T47D (cell line): Measurements from ENCODE around the gene ARHGEF40.

ENCODE experiments used
- DNase-seq, 2 experiments: peaks; one replicate each; pipeline versions ENCODE4 v3.0.0 to v3.0.0-alpha.2; 2011 to 2012; ENCODE audit warnings: low read depth in 1 of 2, low spot score in 1 of 2
- JUND ChIP-seq: IDR thresholded peaks from 2 replicates; pipeline ENCODE4 v1.6.1; 2012; ENCODE audit warnings: low read depth
- in situ Hi-C: cut with HindIII; loops from 2 replicates; pipeline ENCODE4 v1.10.0; 2016; ENCODE audit warnings: low sequenced_read_pairs, low pct_unique_long_range_greater_than_20kb

Gene ARHGEF40

DNA sequence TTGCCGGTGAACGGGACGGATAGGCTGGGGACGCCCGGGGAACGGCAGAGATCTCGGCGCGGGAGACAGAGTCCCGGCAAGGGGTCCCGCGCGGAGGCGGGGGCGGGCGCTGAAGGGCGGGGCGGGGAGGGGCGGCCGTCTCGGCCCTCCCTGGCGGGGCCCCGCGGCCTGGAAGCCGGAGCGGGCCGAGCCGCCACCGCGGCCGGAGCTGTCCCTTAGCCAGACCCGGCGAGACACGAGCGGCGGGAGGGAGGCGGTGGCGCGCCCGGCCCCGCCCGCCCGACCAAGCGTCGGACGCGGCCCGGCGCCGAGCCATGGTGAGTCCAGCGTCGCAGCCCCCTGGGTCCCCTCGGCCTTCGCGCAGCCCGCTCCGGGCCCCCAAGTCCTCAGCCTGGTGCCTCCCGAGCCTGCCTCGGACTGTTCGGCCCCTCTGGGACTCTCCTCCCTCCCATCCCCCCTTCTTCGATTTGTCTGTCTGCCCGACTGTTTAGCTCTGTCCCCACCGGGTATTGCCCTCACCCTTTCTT, at the start of gene ARHGEF40:
TSS of gene ARHGEF40 (plus strand) at position 222 of the 527 bp plus-strand sequence. CDS start at position 315, 93 bp downstream.
- no peak for TF ChIP-seq JUND
- in situ Hi-C loops: no loop called here
- DNase-seq: peak; percentile 57

DNA sequence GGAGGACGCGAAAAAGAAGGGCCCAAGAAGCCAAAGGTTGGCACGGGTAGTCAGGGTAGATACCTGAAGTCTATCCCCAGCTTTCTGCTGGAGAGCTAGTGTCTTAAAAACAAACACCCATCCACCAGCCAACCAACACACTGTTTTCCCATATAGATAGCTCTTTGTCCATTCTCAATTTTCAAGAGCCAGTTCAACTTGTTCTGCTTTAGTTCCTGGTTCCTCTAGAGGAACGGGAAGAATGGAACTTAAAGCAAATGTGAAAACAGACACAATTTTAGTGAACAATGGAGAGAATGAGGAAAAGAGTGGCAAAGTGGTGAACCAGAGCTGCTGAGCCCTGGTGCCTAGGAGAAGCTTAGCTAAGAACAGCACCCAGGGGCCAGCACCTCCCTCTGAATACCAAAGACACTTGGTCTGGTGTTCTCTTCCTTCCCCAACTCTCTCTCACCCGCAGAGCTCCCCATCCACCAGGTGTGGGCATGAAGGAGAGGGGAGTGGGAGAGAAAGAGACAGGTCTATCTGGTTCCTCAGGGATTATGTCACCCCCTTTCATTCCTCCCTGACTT, 49.0 kb upstream of the ARHGEF40 start:
- in situ Hi-C loops: no loop called here
- no peak for TF ChIP-seq JUND
- DNase-seq: peak in 1 of 2 experiments; percentile 56

DNA sequence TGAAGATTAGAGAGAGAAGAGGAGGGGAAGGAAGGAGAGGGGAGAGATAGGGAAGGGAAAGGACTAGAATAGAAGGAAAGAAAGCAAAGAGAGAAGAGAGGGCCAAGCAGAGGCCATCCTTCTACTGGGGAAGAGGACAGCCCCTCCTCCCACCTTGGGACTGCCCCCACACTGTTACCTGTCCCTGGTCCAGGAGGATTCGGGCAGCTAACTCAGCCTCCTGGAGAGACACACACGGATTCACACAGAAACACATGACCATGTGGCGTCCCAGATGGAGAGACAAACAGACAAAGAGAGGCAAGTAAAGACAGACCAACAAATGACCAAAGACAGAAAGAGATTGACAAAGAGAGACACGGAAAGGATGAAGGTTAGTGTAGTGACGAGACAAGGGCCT, 47.4 kb upstream of the ARHGEF40 start:
- DNase-seq: no peak
- in situ Hi-C loops: no loop called here
- TF ChIP-seq JUND: no peak

DNA sequence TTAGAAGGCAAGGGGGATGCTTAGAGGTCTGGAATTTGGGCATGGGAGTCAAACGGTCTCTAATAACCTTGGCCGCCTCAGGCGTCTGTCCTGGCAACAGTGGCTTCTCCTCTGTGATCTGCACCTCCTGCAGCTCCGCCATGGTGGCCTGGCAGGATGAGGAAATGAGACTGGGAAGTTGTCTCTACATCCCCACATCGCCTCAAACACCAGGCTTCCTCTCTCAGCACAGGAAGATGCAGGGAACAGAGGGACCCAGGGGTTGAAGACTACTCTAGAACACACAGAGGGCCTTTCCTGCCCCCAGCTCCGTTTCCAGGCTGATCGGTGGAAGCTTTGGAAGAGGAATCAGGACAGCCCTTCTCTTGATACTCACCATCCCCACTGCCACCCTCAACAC, 46.9 kb upstream of the ARHGEF40 start:
- no peak for TF ChIP-seq JUND
- in situ Hi-C loops: no loop called here
- no peak for DNase-seq

DNA sequence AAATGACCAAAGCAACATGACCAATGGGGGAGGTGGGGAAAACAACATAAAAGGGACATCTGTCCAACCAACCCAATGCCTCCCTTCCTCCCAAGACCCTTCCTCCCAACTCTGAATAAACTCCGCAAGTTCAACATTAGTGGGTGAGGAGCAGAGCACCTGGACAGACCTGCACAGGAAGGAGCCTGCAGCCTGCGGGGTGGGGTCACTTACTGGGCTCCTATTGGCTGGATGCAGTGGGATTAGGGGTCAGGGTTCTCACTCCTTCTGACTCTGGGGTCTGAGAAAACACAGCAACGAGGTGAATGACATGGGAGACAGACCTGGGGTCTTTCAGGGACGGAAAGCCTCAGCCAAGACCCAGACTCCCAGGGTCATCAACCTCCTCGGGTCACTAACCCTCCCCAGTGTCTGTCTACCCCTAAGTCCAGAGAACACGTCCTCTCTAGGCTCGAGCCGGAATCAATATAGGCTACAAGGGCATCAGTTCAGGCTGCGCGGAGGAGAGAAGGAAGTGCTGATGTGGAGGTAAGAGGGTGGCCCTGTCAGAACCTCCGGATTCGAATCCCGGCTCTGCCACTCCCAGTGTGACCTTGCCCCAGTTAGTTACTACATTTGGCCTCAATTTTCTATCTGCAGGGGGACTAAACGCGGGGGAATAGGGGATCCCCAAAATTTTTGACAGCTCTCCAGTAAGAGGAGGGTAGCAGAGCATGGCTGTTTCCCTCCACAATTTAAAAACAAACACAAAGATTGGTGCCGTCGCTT, 46.1 kb upstream of the ARHGEF40 start:
- in situ Hi-C loops: no loop called here
- no peak for TF ChIP-seq JUND
- no peak for DNase-seq

DNA sequence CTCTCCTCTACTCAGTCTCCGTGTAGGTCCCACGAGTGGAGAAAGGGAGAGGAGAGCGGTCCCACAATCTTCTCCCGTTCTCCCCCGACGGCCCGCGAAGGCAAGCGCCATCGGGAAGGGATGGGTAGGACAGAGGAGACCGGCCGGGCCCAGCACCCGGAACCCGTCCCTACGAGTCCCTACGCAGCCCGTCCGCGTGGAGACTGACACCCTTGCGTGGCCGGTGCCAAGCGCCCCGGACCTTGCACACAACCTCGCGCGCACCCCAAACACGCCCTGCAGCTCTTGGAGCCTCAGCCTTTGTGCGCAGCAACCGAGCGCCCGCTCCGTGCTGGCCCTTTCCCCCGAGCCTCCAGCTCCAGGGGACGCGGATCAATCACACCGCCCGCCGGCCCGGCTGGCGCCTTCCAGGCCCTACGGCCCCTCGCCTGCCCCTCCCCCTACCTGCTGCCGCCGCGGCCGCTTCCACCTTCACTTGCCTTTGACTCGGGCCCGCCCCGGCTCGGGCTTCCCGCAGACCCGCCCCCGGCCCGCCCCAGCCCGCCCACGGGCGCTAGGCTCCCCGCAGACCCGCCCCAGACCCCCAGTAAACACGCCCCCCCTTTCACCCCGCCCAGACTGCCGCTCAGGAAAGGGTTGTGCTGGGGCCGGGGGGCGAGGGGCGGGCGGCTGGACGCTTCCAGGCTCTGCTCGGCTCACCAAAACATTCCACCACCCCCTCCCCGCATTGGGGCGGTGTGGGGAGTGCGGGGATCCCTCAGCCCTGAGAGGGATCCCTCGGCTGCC, 45.3 kb upstream of the ARHGEF40 start, which contains the start of gene NDRG2:
TSS of gene NDRG2 (minus strand) at position 477 of the 786 bp plus-strand sequence. CDS start 1,746 bp downstream, outside the sequence.
- in situ Hi-C loops: no loop called here
- DNase-seq: peak; percentile 71 to 84
- no peak for TF ChIP-seq JUND

DNA sequence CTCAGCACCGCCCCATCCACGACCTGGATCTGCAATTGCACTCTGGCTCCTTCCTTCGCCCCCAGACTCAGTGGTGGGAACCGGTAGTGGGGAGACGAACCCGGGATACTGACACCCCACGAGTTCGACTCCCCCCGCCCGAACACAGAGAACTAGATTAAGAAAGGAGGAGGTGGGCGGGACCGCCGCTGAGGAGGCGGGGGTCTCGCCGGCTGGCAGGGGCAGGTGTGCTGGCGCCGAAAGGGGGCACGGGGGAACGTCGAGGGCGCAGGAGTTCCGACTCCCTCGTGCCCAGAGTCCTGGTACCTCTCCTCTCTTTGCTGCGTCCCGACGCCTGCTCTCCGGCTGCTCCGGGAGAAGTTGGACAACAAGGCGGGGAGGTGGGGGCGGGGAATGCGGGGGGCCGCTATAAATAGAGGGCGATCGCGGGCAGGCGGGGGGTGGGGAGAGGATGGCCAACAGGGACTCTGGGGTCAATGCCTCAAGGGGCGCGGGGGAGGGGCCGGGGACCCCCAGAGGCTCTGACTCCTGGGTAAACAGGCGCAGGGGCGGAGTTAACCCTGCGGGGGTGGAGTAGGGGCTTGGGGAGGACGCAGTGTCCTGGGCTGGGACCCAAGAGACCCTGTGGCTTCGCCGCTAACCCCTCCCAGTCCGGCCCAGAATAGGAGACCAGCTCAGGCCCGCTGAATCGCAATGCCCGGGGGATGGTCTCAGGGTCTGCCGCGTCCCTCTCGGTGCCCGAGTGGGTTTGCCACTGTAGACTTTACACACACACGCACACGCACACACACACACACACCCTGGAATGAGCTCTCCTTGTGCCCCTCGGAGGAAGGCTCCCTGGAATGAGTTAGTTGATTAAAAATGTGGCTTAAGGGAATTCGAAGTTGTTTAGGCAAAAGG, 44.5 kb upstream of the ARHGEF40 start:
- in situ Hi-C loops: no loop called here
- no peak for TF ChIP-seq JUND
- no peak for DNase-seq

DNA sequence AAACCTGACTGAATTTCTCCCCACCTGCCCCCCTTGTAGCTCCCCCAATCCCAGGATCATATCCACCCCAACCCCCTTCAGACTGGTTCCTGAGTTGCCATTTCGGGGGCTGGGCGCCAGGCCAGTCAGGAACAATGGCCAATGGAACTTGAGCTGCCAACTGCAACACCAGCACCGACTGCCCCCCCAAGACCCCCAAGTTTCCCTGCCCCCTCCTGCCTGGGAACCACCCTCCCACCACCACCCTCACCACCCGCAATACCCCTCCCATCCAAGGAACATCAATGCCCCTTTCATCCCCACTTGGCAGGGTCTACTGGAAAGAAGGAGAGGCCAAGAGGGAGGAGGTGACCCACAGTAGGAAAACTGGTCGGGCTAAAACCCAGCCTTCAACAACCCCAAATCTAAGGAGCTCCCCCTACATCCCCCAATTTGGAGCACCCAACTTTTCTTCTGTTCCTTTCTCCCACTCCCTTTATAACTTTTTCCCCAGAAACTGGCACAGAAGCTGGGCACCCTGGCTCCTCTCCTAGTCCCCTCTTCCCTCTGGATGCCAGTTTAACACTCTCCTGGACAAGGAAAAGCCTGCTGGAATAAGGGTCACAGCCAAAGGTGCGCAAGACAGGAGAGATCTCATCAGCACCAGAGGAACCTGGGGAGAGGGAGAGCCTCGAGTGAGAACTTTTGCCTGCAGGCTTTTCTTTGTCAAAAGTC, 43.7 kb upstream of the ARHGEF40 start:
- no peak for TF ChIP-seq JUND
- DNase-seq: no peak
- in situ Hi-C loops: no loop called here

DNA sequence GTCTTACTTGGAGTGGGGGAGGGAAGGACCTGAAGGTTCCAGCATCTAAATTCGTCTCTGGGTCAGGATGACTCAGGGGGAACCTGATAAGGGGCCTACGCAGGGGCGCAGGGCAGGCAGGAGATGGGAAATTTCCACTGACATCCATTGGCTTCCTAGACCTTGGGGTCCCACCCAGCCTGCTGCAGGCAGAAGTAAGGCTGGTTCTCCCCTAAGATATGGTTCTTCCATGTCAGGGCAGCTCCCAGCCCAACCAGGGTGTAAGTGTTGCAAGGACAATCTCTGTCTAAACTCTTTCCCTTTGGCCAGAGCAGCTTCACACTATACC, 43.2 kb upstream of the ARHGEF40 start:
- DNase-seq: no peak
- in situ Hi-C loops: no loop called here
- no peak for TF ChIP-seq JUND

DNA sequence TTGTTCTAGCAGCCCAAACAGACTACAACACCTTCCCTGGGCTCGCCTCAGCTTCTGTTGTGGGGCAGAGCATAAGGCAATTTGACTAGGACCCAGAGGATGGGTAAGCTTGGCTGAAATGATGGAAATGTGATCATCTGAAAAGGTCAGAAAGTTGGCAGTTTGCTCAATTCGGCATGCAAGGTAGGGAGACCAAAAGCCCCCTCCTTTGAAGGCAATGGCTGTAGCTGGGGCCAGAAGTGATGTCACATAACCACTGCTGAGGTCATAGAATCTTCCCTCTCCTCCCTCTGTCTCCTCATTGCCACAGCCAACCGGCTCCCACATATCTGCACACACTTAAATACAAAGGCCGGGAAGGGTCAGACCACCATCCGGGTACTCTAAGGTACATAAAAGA, 40.2 kb upstream of the ARHGEF40 start, which contains the start of gene TPPP2:
TSS of gene TPPP2 (plus strand) at position 301 of the 400 bp plus-strand sequence. CDS start 365 bp downstream, outside the sequence.
- DNase-seq: no peak
- no peak for TF ChIP-seq JUND
- in situ Hi-C loops: no loop called here

DNA sequence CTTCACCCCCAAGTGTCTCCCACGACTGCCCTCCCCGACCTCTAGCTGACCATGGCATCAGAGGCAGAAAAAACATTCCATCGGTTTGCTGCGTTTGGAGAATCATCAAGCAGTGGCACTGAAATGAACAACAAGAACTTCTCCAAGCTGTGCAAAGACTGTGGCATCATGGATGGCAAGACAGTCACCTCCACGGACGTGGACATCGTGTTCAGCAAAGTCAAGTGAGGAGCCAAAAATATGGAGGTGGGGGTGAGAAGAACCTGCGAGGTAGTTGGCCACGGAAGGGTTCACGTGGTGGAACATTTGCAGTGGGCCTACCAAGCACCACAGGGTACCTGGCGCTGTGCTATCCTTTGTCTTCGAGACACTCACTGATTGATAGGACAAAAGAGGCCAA, 39.6 kb upstream of the ARHGEF40 start:
- DNase-seq: no peak
- TF ChIP-seq JUND: no peak
- in situ Hi-C loops: no loop called here
